ENCODE results near the gene INPPL1. TPM values are rescaled to one million over a fixed set of nuclear protein-coding genes. Genes with fewer than 3 reads are reported as not detected.

Gene INPPL1
- total RNA-seq, 2 donors from 2014 or later = 68.8 to 84.5 TPM

- Histone ChIP-seq H3K36me3 (no peaks in the 10 kb centered on the region), H3K27me3 (no peaks in the 10 kb centered on the region), H3K4me1 (no peaks in the 10 kb centered on the region), H3K9me3 (no peaks in the 10 kb centered on the region), H3K27ac (peak within 1 kb of the TSS in 1 of 2 donors; percentile 7), H3K4me3 (peak within 1 kb of the TSS in 1 of 2 donors; percentile 13)
- TF ChIP-seq, protein P1, sequence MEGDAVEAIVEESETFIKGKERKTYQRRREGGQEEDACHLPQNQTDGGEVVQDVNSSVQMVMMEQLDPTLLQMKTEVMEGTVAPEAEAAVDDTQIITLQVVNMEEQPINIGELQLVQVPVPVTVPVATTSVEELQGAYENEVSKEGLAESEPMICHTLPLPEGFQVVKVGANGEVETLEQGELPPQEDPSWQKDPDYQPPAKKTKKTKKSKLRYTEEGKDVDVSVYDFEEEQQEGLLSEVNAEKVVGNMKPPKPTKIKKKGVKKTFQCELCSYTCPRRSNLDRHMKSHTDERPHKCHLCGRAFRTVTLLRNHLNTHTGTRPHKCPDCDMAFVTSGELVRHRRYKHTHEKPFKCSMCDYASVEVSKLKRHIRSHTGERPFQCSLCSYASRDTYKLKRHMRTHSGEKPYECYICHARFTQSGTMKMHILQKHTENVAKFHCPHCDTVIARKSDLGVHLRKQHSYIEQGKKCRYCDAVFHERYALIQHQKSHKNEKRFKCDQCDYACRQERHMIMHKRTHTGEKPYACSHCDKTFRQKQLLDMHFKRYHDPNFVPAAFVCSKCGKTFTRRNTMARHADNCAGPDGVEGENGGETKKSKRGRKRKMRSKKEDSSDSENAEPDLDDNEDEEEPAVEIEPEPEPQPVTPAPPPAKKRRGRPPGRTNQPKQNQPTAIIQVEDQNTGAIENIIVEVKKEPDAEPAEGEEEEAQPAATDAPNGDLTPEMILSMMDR (IDR thresholded peaks at IDR 0.05) = no peak
- DNase-seq (ENCODE audit: low spot score) = peak; percentile 34
Measured at GRCh38 chr11:72216638-72217037, 7.9 kb upstream of the INPPL1 start, which contains the start of gene FOLR2. FOLR2 (plus strand) TSS chr11:72216794; CDS start chr11:72218585, 1,791 bp downstream.

- TF ChIP-seq, protein P1 (IDR thresholded peaks at IDR 0.05) = no peak
- peak overlapping the region in 1 of 2 donors; percentile 7 for H3K27ac ChIP-seq
- no peaks in the 10 kb centered on the region for H3K9me3 ChIP-seq
- no peaks in the 10 kb centered on the region for H3K27me3 ChIP-seq
- no peak overlapping the region for H3K4me3 ChIP-seq
- DNase-seq (ENCODE audit: low spot score) = peak; percentile 54
- peaks cover 0 to 10% of the 10 kb centered on the region in 2 donors for H3K4me1 ChIP-seq
- no peaks in the 10 kb centered on the region for H3K36me3 ChIP-seq
Measured at GRCh38 chr11:72217841-72218240, 6.7 kb upstream of the INPPL1 start.

DNA sequence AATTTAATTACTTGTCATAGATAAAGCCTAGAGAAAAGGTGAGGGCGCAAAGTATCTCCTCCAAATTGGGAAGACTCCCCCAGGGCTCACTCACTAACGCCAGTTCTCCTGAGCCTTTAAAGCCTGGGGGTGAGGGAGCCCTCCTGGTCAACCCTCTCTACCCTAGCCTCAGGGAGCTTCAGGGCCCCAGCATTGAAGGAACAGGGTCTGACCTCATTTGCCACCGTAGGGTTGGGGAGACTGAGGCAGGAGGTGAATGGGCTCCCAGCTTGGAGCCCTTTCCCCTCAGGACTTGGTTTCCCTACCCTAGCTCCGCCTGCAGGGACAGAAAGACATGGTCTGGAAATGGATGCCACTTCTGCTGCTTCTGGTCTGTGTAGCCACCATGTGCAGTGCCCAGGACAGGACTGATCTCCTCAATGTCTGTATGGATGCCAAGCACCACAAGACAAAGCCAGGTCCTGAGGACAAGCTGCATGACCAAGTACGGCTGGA, 6.3 kb upstream of the INPPL1 start:
- peak; percentile 36 for DNase-seq (ENCODE audit: low spot score)
- TF ChIP-seq, protein P1 (IDR thresholded peaks at IDR 0.05) = no peak
- no peak overlapping the region for H3K27ac ChIP-seq
- no peaks in the 10 kb centered on the region for H3K9me3 ChIP-seq
- no peaks in the 10 kb centered on the region for H3K27me3 ChIP-seq
- no peaks in the 10 kb centered on the region for H3K36me3 ChIP-seq
- H3K4me3 ChIP-seq = no peak overlapping the region
- H3K4me1 ChIP-seq = peaks cover 0 to 11% of the 10 kb centered on the region in 2 donors

DNA sequence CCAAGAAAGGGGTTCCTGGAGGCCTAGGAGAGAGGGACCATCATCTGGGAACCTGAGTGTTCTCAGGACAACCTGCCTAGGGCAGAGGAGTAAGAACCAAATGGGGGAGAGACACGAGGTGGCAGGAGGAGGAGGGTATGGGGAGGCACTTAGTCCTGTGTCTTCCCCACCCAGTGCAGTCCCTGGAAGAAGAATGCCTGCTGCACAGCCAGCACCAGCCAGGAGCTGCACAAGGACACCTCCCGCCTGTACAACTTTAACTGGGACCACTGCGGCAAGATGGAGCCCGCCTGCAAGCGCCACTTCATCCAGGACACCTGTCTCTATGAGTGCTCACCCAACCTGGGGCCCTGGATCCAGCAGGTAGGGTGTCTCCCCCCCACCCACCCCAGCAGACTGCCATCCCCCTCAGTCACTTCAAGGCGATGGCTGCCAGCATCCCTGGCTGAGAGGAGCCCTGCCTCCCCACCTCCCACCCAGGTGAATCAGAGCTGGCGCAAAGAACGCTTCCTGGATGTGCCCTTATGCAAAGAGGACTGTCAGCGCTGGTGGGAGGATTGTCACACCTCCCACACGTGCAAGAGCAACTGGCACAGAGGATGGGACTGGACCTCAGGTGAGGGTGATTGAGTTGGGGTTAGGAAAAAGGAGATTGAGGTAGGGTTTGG, 3.7 kb upstream of the INPPL1 start:
- Histone ChIP-seq H3K36me3 (no peaks in the 10 kb centered on the region), H3K27me3 (no peaks in the 10 kb centered on the region), H3K27ac (no peak overlapping the region), H3K4me3 (no peak overlapping the region), H3K9me3 (no peaks in the 10 kb centered on the region), H3K4me1 (peaks cover 0 to 20% of the 10 kb centered on the region in 2 donors)
- DNase-seq (ENCODE audit: low spot score) = peak; percentile 52
- TF ChIP-seq, protein P1 (IDR thresholded peaks at IDR 0.05) = no peak

DNA sequence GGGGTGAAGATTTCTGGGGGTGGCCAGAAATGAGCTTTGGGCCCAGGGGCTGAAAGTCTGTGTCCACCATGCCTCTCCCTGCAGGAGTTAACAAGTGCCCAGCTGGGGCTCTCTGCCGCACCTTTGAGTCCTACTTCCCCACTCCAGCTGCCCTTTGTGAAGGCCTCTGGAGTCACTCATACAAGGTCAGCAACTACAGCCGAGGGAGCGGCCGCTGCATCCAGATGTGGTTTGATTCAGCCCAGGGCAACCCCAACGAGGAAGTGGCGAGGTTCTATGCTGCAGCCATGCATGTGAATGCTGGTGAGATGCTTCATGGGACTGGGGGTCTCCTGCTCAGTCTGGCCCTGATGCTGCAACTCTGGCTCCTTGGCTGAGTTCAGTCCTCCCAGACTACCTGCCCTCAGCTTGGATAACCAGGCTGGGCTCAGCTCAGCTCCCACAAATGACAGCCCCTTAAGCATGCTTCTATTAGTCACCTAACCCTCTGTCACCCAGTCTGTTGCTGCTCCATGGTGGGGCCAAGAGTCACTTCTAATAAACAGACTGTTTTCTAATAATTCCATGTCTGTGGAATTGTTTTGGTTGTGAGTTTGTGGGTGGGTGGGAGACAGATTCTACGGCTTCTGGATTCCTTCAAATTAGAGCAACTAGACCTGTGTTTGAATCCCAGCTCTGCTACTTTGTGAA, 3.0 kb upstream of the INPPL1 start:
- TF ChIP-seq, protein P1 (IDR thresholded peaks at IDR 0.05) = no peak
- no peaks in the 10 kb centered on the region for H3K9me3 ChIP-seq
- H3K36me3 ChIP-seq = no peaks in the 10 kb centered on the region
- H3K27ac ChIP-seq = no peak overlapping the region
- H3K27me3 ChIP-seq = no peaks in the 10 kb centered on the region
- H3K4me1 ChIP-seq = peaks cover 0 to 27% of the 10 kb centered on the region in 2 donors
- peak; percentile 59 for DNase-seq (ENCODE audit: low spot score)
- H3K4me3 ChIP-seq = no peak overlapping the region

Data from right atrium auricular region (tissue), 2 donors.